GM12891 (cell line): ENCODE data around the gene ROS1.

Source experiments
- POLR2A ChIP-seq: IDR thresholded peaks from 2 replicates; pipeline ENCODE4 v1.6.1; 2011; ENCODE audit warnings: low read depth, low read length, control low read depth
- POLR2AphosphoS5 ChIP-seq: IDR thresholded peaks from 2 replicates; pipeline ENCODE4 v1.6.1; 2011; ENCODE audit warnings: low read depth, low read length, control low read depth
- SPI1 ChIP-seq: IDR thresholded peaks from 2 replicates; pipeline ENCODE4 v1.6.1; 2011; ENCODE audit warnings: low read depth, low read length, control low read depth

GRCh38 chr6:117328500-117328899 is 97.2 kb downstream of the ROS1 start:
- TF ChIP-seq POLR2AphosphoS5 (no peak), POLR2A (no peak), SPI1 (no peak)
